GM13976 (cell line): ENCODE results near the gene MBLAC2.

Experiments
- DNase-seq: peaks from one replicate; pipeline ENCODE4 v3.0.0; 2012; ENCODE audit warnings: low spot score
- in situ Hi-C: fragments of 300-500 bp; cut with MboI; formaldehyde crosslinking; loops from one replicate; pipeline ENCODE4 v1.12.0; 2022; ENCODE audit warnings: low sequenced_read_pairs, mixed read lengths, inconsistent platforms; ENCODE audit not compliant: unreplicated experiment
- TF ChIP-seq, protein P1 (sequence below): IDR thresholded peaks from 2 replicates; pipeline ENCODE4 v1.5.1; 2012; ENCODE audit warnings: borderline replicate concordance, mild to moderate bottlenecking; ENCODE audit not compliant: insufficient read depth; ENCODE audit errors: extremely low read depth, missing control alignments, control extremely low read depth

The MBLAC2 gene

DNA sequence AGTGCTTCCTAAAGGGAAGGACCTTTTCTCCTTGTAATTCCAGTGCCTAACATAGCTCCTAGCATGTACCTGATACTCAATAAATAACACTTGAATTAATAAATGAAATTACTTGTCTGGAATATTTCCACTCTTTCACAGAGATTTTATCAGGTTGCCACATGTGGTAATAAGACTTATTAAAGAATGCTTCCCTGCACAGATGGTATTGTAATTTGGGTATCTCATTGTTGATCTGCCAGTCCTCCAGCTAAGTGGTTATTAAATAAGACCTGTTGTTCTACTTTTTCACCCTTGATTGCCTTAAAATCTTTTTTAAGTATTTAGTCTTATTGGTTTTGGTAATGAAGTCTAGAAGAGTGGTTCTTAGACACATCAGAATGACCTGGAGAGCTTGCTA lies 36.9 kb downstream of the MBLAC2 start:
- in situ Hi-C loops: loop anchor here (10.0 kb wide), 1 partner anchor 167 kb away; no protein-coding TSS in a partner anchor
- DNase-seq: no peak
- TF ChIP-seq, protein P1, sequence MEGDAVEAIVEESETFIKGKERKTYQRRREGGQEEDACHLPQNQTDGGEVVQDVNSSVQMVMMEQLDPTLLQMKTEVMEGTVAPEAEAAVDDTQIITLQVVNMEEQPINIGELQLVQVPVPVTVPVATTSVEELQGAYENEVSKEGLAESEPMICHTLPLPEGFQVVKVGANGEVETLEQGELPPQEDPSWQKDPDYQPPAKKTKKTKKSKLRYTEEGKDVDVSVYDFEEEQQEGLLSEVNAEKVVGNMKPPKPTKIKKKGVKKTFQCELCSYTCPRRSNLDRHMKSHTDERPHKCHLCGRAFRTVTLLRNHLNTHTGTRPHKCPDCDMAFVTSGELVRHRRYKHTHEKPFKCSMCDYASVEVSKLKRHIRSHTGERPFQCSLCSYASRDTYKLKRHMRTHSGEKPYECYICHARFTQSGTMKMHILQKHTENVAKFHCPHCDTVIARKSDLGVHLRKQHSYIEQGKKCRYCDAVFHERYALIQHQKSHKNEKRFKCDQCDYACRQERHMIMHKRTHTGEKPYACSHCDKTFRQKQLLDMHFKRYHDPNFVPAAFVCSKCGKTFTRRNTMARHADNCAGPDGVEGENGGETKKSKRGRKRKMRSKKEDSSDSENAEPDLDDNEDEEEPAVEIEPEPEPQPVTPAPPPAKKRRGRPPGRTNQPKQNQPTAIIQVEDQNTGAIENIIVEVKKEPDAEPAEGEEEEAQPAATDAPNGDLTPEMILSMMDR: no peak

DNA sequence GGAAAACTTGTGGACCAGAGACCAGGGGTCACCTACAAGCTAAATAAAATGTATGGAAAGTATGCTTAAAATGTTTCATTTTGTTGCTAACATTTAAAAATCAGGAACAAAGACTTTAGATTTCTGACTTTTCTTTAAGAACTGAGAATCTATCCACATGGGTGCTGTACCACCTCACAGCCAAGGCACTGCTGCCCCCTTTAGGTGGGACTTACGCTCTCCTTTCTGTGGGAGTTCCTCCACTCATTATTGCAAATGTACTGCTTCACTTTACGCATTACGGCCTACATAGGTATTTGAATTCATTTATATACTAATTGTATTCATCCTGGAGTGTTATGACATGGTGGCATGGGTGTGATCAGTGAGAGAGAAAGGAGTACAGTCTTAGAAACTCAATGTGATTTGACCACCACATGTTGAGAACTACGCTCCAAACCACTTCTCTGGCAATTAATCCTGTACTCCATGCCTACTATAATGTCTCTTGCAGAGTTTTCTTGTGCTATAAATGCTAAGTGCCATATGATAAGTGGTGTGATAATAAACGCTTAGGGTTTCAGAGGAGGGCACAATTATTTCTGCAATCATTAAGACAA lies 40.4 kb downstream of the MBLAC2 start:
- TF ChIP-seq, protein P1: peak; percentile 59
- no peak for DNase-seq
- in situ Hi-C loops: loop anchor here (10.0 kb wide), 1 partner anchor 171 kb away; no protein-coding TSS in a partner anchor

DNA sequence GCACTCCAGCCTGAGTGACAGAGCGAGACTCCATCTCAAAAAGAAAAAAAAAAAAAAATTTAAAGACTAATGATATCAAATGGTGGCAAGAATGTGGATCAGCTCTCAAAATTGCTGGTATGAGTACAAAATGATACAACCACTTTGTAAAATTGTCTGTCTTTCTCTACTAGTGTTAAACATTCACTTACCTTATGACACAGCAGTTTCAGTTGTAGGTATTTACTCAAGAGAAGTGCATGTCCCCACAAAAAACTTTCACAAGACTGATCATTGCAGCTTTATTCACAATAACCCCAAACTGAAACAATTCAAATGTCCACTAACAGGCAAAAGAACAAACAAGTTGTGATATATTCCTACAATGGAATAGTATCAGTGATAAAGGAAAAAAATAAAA lies 50.3 kb downstream of the MBLAC2 start:
- in situ Hi-C loops: no loop called here
- TF ChIP-seq, protein P1: no peak
- no peak for DNase-seq

DNA sequence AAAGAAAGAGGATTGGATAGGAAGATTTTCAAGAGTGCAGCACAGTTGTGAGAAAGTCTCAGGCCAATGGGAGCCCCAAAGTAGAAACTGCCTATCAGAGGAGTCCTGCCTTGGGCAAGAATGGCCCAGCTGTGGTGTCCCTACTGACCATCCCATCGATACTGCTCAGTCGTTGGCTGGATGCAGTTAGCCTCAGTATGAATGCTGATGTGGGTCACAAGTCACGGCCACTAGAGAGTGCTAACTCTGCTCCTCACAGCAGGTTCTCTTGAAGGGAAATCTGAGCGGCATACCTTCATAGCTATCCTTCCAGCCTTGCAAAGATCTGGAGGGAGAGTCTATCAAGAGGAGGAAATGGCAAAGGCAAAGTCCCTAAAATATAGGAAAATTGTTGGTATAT lies 53.4 kb downstream of the MBLAC2 start:
- DNase-seq: no peak
- TF ChIP-seq, protein P1: peak; percentile 28
- in situ Hi-C loops: no loop called here

DNA sequence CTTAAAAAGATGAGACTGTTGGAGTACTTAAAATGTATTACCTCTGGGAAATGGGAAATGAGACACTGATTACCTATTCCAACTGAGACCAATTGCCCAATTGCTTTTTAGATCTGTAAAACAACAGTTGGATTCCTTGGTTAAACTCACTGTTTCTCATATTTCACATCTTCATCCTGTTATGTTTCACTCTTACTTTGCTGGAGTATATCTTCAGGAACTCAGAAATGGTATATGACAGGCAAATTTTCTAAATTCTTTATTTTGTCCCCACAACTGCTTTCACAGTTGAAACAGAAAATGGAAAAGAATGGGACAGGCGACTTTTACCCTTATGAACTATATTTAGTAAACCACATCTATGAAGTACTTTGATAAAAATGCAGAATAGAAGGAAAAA lies 56.4 kb downstream of the MBLAC2 start:
- no peak for DNase-seq
- in situ Hi-C loops: no loop called here
- TF ChIP-seq, protein P1: no peak

DNA sequence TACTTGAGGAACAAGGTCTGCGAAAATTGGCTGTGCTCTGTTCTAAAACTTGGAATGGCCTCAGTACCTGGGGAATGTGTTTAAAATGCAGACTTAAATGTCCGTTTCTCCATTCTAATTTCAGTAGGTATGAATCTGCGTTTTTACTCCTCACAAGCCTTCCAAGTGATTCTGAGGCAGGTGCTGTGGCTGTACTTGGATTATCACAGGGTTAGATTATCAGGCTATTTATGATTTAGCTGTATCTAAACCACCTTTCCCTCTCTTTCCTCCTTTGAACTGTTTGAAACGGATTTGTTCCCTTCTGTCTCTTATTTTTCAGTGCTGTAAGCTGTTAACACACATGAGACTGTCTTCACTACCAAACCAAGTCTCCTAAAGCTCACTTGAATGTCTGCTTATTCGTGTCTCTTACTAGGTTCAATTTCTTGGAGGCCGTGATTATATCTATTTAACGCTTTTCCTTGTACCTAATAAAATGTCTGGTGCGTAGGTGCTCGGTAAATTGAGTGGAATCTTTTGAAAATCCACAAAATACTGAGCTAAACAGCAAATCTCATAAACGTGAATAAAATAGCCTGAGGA lies 64.3 kb downstream of the MBLAC2 start:
- in situ Hi-C loops: no loop called here
- no peak for DNase-seq
- TF ChIP-seq, protein P1: no peak
